D721Med (cell line): ENCODE data around the gene CABP7.
A peak's percentile ranks its signal among the peaks of the same experiment; 100 is the strongest.

ENCODE experiments used
- DNase-seq: peaks from one replicate; pipeline ENCODE4 v3.0.0; 2011; ENCODE audit warnings: low spot score; ENCODE audit not compliant: insufficient read length
- FAIRE-seq: peaks from 2 replicates; lab custom pipeline; 2011; peaks lifted over from hg19 to GRCh38; lab: Jason Lieb, UNC
- CTCF ChIP-seq: IDR thresholded peaks from 2 replicates; pipeline ENCODE4 v1.5.1; 2012; ENCODE audit warnings: mild to moderate bottlenecking, control low read depth; ENCODE audit not compliant: insufficient read depth; ENCODE audit errors: missing control alignments

The CABP7 gene

GRCh38 chr22:29689206-29689879 is 30.5 kb upstream of the CABP7 start:
- no peak for DNase-seq
- TF ChIP-seq CTCF, result no peak
- FAIRE-seq, result no peak

DNA sequence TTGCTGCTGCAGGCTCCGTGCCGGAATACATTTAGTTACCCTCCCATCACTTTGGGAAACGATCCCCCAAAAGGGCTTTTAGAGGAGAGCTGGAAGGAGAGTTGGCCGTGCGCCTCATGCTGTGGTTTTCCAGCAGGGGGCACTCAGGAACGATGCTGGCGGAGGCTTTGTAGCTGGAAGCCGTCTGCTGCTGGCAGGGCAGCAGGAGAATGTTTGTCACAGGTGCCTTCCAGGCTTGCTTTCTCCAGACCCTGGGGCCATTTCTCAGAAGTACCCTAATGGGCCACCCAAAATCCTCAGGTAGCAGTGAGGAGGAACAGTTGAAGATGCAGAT is 30.0 kb upstream of the CABP7 start:
- FAIRE-seq, result no peak
- DNase-seq, result no peak
- peak; percentile 68 for TF ChIP-seq CTCF

- DNase-seq (no peak), FAIRE-seq (no peak)
- TF ChIP-seq CTCF, result no peak
These were observed 29.3 kb upstream of the CABP7 start for GRCh38 chr22:29690476-29690875.

- no peak for TF ChIP-seq CTCF
- no peak for DNase-seq
- FAIRE-seq, result no peak
These were observed 28.0 kb upstream of the CABP7 start for GRCh38 chr22:29691636-29692326.

GRCh38 chr22:29692327-29692640 is 27.5 kb upstream of the CABP7 start:
- no peak for TF ChIP-seq CTCF
- DNase-seq, result no peak
- no peak for FAIRE-seq

DNA sequence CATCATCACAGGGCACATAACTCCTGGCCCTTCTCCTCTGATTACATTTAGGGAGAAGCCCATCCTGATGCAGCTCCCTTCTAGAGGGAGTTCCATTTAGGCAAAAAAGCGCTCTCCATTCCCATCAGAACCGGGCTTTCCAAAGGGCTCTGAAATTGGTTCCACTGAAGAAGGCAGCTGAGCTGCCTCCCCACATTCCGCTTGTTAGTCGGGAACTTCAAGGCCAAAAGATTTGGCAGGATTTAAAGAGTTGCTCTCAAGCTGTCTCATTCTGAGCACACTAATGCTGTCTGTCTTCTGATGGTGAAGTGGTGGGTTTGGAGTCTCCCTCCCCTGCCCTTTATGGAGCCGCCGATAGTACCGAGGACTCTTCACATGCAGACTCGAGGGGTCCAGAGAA is 26.6 kb upstream of the CABP7 start:
- no peak for TF ChIP-seq CTCF
- DNase-seq (no peak), FAIRE-seq (no peak)

GRCh38 chr22:29693671-29694070 is 26.1 kb upstream of the CABP7 start:
- DNase-seq (no peak), FAIRE-seq (no peak)
- TF ChIP-seq CTCF, result no peak
